MM.1S (cell line): Measurements from ENCODE around the gene IFT22.

Experiments used
- CTCF ChIP-seq: fragments of 300-600 bp; sonication (generic); IDR thresholded peaks from 2 replicates; pipeline ENCODE4 v1.5.1; 2016; ENCODE audit warnings: antibody characterized with exemption, low read length, mixed read lengths
- EZH2 ChIP-seq: fragments of 300-600 bp; sonication (generic); optimal IDR thresholded peaks from 2 replicates; pipeline ENCODE3; 2017; ENCODE audit warnings: low read depth, mild to moderate bottlenecking, antibody characterized with exemption, low read length, mixed read lengths

- no peak for TF ChIP-seq CTCF
- no peak for TF ChIP-seq EZH2
Observed at GRCh38 chr7:101357433-101357832, 35.8 kb upstream of the IFT22 start.
